ENCODE measurements around the gene SFXN2.

The SFXN2 gene

GRCh38 chr10:102777711-102778453 lies 63.4 kb downstream of the SFXN2 start:
- ATAC-seq (no peak), DNase-seq (no peak)

GRCh38 chr10:102778781-102779180 lies 64.3 kb downstream of the SFXN2 start:
- ATAC-seq = no peak
- no peak for DNase-seq

- DNase-seq (no peak), ATAC-seq (no peak)
These were observed 65.5 kb downstream of the SFXN2 start for GRCh38 chr10:102779680-102780526.

GRCh38 chr10:102780527-102780808 lies 66.0 kb downstream of the SFXN2 start:
- no peak for DNase-seq
- no peak for ATAC-seq

- no peak for ATAC-seq
- no peak for DNase-seq
These were observed 66.9 kb downstream of the SFXN2 start for GRCh38 chr10:102781090-102781920.

- no peak for DNase-seq
- ATAC-seq = no peak
These were observed 67.6 kb downstream of the SFXN2 start for GRCh38 chr10:102781921-102782557.

GRCh38 chr10:102782673-102783551 lies 68.5 kb downstream of the SFXN2 start:
- no peak for DNase-seq
- no peak for ATAC-seq

- no peak for ATAC-seq
- no peak for DNase-seq
These were observed 69.1 kb downstream of the SFXN2 start for GRCh38 chr10:102783568-102783967.

- DNase-seq (no peak), ATAC-seq (no peak)
These were observed 71.4 kb downstream of the SFXN2 start for GRCh38 chr10:102785818-102786217.

- DNase-seq (no peak), ATAC-seq (no peak)
These were observed 77.4 kb downstream of the SFXN2 start for GRCh38 chr10:102791754-102792395.
